GM19468 (cell line): ENCODE results near the gene SYNJ1.
"Not testable (repeated sequence)": the region's sequence is repeated elsewhere in the genome, so short reads cannot be mapped to it uniquely, and the experiment has no call there.

Source experiments
- ATAC-seq: cut with Tn5 transposase; IDR thresholded peaks from one replicate; pipeline ENCODE4 v1.9.1; 2021; ENCODE audit warnings: mild to moderate bottlenecking, moderate library complexity, moderate number of reproducible peaks; ENCODE audit not compliant: unreplicated experiment; ENCODE audit errors: extremely low read depth

The SYNJ1 gene

GRCh38 chr21:32698971-32699693 is 28.7 kb downstream of the SYNJ1 start:
- ATAC-seq, result no peak

- ATAC-seq, result no peak
Observed at GRCh38 chr21:32698286-32698685, 29.5 kb downstream of the SYNJ1 start.

- ATAC-seq, result not testable (repeated sequence)
Observed at GRCh38 chr21:32695482-32695881, 32.3 kb downstream of the SYNJ1 start.

- no peak for ATAC-seq
Observed at GRCh38 chr21:32693581-32693980, 34.2 kb downstream of the SYNJ1 start.

GRCh38 chr21:32690085-32690484 is 37.7 kb downstream of the SYNJ1 start:
- ATAC-seq, result no peak

- ATAC-seq, result no peak
Observed at GRCh38 chr21:32687643-32688345, 40.0 kb downstream of the SYNJ1 start.

- ATAC-seq, result no peak
Observed at GRCh38 chr21:32682696-32683474, 44.9 kb downstream of the SYNJ1 start.

GRCh38 chr21:32674731-32675130 is 53.1 kb downstream of the SYNJ1 start:
- ATAC-seq, result no peak

GRCh38 chr21:32674038-32674437 is 53.8 kb downstream of the SYNJ1 start:
- no peak for ATAC-seq

- ATAC-seq, result no peak
Observed at GRCh38 chr21:32666258-32666657, 61.6 kb downstream of the SYNJ1 start.

GRCh38 chr21:32664095-32664494 is 63.7 kb downstream of the SYNJ1 start:
- ATAC-seq, result not testable (repeated sequence)

- not testable (repeated sequence) for ATAC-seq
Observed at GRCh38 chr21:32661981-32662380, 65.8 kb downstream of the SYNJ1 start.

GRCh38 chr21:32661026-32661782 is 66.6 kb downstream of the SYNJ1 start:
- ATAC-seq, result not testable (repeated sequence)

- ATAC-seq, result no peak
Observed at GRCh38 chr21:32658524-32658923, 69.3 kb downstream of the SYNJ1 start.

GRCh38 chr21:32653326-32653901 is 74.4 kb downstream of the SYNJ1 start:
- ATAC-seq, result no peak

GRCh38 chr21:32648165-32648564 is 79.6 kb downstream of the SYNJ1 start:
- ATAC-seq, result no peak

- ATAC-seq, result no peak
Observed at GRCh38 chr21:32645261-32646182, 82.3 kb downstream of the SYNJ1 start.

GRCh38 chr21:32641710-32642698 is 85.8 kb downstream of the SYNJ1 start:
- ATAC-seq, result no peak
